Transverse colon (tissue), 4 donors: ENCODE results near the gene LRP3.
"Not testable (repeated sequence)": the region's sequence is repeated elsewhere in the genome, so short reads cannot be mapped to it uniquely, and the experiment has no call there.

Experiments
- CTCF ChIP-seq, 5 experiments: fragments of 200-600 bp in 3 of 5; fragments of 450-650 bp in 2 of 5; sonication (generic) in 3 of 5; IDR thresholded peaks; 1 replicate in 2 of 5; 2 replicates in 3 of 5; pipeline ENCODE4 v1.5.1; 2016 to 2017; ENCODE audit warnings: antibody characterized with exemption in 5 of 5, inconsistent platforms in 3 of 5, mild to moderate bottlenecking in 2 of 5, moderate library complexity in 1 of 5
- EP300 ChIP-seq: sonication (generic); formaldehyde crosslinking; IDR thresholded peaks from one replicate; pipeline ENCODE4 v1.6.1; 2017; ENCODE audit warnings: antibody characterized with exemption, low read depth
- POLR2A ChIP-seq: fragments of 450-650 bp; IDR thresholded peaks from one replicate; pipeline ENCODE4 v1.6.1; 2016; ENCODE audit warnings: antibody characterized with exemption, mild to moderate bottlenecking, moderate library complexity
- POLR2AphosphoS5 ChIP-seq, 3 donors: sonication (generic); formaldehyde crosslinking; IDR thresholded peaks; one replicate each; pipeline ENCODE4 v1.6.1; 2016; ENCODE audit warnings: antibody characterized with exemption in 3 of 3

- not testable (repeated sequence) for TF ChIP-seq POLR2AphosphoS5 (IDR thresholded peaks at IDR 0.05); CTCF (IDR thresholded peaks at IDR 0.05); POLR2A; EP300
Observed at GRCh38 chr19:33222255-33222654, 28.1 kb downstream of the LRP3 start.
